Stimulated activated CD4-positive, alpha-beta T cell treated with anti-CD3 and anti-CD28 coated beads, Interleukin-4, amount 100 ng/mL, for 1 hour (primary cell): ENCODE data around the gene SIRPB2.
A peak's percentile ranks its signal among the peaks of the same experiment; 100 is the strongest.

Source experiments
- DNase-seq: peaks from one replicate; pipeline ENCODE4 v3.0.0-alpha.2; 2020

The SIRPB2 gene

DNA sequence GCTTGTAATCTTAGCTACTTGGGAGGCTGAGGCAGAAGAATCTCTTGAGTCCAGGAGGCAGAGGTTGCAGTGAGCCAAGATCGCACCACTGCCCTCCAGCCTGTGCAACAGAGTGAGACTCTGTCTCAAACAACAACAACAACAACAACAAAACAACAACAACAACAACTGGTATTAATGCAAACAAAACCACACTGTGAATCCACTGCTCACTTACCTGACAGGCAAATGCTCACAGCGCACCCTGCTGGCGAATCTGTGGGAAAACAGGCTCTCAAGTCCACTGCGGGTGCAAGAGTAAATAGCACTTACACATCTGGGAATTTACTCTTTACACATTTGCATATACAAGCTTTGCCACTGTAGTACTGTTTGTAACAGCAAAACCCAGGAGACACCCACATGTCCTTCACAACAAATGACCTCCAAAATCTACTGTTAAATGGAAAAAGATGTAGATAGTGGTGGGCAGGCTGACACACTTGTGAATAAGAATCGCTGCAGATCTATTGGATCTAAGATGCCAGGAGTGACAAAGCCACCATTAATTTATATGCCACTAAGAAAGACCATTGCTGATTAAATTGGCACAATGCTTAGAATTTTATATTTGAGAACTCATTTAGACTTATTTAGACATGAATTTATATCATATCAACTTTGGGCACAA is 53.9 kb downstream of the SIRPB2 start:
- peak; percentile 82 for DNase-seq

DNA sequence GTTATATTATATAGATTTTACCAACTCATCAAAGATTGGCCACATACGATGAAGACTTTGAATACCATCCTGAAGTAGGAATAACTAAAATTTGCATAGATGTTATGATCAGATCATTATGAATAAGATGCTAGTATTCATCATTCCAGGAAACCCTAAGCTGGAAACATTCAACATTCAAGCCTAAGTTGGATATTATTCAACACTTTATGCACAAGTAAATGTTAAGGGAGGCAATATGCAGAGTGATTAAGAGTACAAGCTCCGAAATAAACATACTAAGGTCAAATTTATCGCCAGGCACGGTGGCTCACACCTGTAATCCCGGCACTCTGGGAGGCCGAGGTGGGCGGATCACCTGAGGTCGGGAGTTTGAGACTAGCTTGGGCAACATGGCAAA is 55.0 kb downstream of the SIRPB2 start:
- DNase-seq, result no peak

DNA sequence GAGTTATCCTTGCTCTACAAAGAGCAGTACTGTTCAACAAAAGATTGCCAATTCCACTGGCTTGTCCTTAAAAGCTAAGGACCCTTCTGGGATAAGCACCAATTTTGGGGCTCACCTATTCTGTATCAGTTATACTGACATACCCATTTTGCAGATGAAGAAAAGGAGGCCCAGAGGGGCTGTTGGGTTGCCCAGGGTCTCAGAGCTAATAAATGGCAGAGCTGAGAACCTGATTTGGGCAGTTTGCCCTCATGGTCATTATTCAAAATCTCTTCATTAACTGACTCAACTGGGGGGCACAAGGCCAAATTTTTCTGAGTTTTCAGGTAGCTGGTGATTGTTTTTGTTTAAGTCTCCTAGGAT is 55.9 kb downstream of the SIRPB2 start:
- DNase-seq, result no peak

DNA sequence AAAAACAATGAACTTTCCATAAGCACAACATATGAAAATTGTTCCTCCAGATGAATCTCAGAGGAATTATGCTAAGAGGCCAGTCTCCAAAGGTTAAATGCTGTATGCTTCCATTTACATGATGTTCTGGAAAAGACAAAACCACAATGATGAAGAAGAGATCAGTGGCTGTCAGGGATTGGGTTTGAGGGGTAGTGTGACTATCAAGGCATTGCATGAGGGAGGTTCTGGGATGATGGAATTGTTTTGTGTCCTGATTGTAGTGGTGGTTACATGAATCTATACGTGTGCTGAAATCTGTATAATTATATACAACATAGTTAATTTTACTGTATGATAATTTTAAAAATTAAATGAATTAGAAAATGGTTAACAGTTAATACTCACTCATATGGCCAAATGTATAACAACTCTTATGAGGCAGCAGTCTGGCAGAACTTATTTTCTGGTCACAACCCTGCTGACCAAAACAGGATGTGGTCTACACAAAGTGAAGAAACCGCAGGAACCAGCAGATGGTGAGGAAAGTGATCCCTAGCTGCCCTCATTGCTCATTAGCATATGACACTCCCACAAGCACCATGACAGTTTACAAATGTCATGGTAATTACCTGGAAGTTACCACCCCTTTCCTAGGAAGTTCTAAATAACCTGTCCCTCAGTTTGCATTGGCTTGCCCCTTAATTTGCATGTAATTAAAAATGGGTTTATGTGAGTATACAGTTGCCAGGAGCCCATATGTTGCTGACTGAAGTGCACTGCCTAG is 56.5 kb downstream of the SIRPB2 start:
- DNase-seq, result no peak

DNA sequence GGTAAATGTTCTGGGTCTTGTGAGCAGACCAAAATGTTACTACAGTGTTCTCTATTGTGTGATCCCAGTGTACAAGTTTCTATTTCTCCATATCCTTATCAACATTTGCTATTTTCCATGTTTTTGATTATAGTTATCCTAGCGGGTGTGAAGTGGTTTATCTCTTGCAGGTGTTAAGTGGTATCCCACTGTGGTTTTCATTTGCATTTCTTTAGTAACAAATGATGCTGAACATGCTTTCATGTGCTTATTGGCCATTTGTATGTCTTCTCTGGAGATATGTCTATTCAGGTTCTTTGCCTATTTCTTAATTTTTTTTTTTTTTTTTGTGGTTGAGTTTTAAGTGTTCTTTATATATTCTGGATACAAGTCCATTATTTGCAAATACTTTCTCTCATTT is 60.1 kb downstream of the SIRPB2 start:
- DNase-seq, result no peak

DNA sequence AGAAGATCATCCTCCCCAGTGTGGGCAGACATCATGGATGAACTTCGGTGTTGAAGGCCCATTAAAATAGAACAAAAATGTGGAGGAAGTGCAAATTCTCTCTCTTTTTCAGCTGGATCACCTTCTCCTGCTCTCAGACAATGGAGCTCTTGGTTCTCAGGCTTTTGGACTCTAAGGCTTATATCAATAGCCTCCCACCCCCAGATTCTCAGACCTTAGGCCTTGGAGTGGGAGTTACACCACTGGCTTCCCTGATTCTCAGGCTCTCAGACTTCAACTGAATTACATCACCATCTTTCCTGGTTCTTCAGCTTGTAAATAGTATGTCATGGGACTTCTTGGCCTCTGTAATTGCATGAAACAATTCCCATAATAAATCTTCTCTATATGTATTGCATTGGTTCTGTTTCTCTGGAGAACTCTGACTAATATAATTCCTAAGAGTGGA is 61.2 kb downstream of the SIRPB2 start:
- no peak for DNase-seq

DNA sequence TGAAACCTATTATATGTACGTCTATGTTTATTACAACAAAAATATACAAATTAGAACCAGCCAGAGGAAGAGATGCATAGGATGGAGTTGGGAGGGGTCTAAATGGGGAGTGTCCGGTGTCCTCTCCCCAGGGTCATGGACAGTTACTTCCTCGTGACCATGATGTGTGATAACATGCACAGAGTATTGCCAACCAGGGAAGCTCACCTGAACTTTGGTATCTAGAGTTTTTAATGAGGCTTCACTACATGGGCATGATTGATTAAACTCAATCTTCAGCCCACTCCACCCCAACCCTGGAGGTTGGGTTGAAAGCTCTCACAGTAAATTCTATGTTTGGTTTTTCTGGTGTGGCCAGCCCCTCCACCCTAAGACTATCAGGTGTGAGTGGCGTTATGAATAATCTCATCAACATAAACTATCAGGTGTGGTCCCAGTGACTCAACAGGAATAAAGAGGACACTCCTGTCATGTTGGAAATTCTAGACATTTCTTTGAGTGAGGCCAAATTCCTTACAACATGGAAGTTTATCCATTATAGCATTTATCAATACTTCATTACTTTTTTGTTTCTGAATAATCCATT is 62.0 kb downstream of the SIRPB2 start:
- no peak for DNase-seq

DNA sequence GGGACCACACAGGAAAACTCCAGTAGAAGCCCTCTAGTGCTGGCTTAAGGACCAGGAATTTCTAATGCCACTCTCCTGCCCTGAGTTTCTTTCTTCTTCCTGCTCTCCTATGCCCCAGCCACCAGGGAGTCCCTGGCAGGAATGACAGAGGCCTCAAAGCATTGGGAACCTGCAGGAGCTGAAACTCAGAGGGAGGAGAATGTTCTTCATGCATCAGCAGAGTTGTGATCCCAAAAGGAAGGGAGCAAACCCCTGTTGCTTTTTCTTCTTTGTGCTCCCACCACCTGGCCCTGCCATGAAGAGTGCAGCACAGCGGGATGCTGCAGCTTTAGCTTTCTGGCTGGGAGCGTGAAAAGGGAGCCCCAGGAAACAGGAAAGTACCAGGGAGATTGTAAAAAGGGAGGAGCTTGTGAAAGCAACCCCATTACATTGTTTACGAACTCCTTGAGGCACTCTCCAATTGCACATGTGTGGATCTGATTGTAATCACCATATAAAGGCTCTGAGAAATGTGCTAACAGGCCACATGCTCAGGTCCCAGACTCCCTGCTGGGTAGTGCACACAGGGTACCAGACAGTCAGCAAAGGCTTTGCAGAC is 63.7 kb downstream of the SIRPB2 start:
- no peak for DNase-seq

DNA sequence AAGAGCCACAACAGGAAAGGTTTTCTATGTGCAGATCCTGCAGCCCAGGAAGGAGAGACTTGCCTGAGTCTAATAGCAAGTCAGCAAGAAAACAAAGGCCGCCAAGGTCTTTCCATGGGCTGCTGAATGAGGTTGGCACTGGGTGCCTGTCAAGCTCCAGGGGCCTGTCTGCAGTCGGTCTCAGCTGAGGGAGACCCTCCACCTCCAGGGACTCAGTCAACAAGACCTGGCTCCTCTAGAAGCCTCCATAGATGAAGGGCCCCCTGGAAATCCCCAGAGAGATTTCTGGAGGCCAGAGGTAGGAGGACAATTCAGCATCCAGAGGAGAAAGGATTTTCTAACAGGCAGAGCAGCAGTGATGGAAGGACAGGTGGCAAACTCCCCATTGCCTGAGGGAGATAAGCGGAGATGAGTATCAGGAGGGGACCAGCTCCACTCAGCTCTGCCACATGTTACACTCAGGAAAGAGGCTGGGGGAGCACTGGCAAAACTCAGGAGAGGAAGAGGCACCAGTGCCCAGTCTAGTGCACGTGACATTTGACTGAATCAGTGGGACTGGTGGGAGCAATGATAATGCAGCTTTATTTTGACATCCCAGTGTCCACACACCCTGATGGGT is 64.9 kb downstream of the SIRPB2 start:
- DNase-seq, result no peak
